IPS-18c (cell line): ENCODE results near the gene C4B.
"Not testable (repeated sequence)": the region's sequence is repeated elsewhere in the genome, so short reads cannot be mapped to it uniquely, and the experiment has no call there.

ENCODE experiments used
- H3K4me3 ChIP-seq: 2 replicates; pipeline ENCODE4 v1.7.0; 2013; ENCODE audit warnings: low read depth, mild to moderate bottlenecking, low read length, moderate library complexity; ENCODE audit not compliant: insufficient read depth
- H3K9me3 ChIP-seq: one replicate; pipeline ENCODE4 v1.6.1; 2013; ENCODE audit warnings: mild to moderate bottlenecking, low read length, moderate library complexity; ENCODE audit not compliant: control insufficient read depth, insufficient read depth

The C4B gene

DNA sequence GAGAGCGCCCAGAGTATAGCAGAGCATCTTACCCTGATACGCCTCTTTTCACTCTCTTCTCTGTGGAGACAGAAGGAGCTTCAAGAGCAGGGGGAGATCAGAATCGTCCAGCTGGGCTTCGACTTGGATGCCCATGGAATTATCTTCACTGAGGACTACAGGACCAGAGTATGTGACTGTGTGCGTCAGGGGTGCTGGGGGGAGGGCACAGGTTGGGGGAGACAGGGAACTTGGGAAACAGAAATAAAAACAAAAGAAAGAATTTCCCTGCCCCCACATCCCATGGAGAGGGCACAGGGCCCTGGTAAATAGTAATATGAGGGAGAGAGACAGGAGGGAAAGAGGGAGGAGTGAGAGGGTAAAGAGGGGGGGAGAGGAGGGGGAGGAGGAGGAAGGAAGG is 35.8 kb upstream of the C4B start:
- Histone ChIP-seq H3K9me3 (no peaks in the 10 kb centered on the region), H3K4me3 (no peak overlapping the region)

DNA sequence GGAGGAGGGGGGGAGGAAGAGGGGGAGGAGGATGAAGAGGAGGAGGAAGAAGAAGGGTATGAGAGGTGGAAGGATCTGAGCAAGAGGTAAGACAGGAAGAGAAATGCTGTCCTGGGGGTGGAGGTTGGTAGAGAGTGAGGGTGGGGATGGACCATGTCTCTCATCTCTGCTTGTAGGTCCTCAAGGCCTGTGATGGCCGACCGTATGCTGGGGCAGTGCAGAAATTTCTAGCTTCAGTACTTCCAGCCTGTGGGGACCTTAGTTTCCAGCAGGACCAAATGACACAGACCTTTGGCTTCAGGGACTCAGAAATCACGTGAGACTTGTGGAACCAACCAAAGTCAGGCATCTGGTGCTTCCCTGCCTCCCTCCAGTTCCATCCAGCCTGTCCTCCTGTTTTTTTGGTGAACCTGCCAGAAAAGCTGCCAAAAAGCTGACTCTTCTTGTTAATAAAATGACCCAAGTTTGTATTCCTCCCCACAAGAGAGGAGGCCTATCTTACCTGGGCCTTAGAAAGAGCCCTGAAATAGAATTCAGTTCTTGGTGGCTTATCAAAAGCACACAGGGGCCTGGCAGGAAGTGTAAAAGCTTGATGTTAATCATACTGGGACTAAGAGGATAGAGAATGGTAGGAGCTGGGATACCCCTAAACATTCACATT is 35.2 kb upstream of the C4B start:
- H3K4me3 ChIP-seq: no peak overlapping the region
- H3K9me3 ChIP-seq: no peaks in the 10 kb centered on the region

GRCh38 chr6:31980195-31980876 is 34.3 kb upstream of the C4B start:
- H3K4me3 ChIP-seq, H3K9me3 ChIP-seq: not testable (repeated sequence)

GRCh38 chr6:31980998-31981397 is 33.6 kb upstream of the C4B start:
- H3K4me3 ChIP-seq, H3K9me3 ChIP-seq: not testable (repeated sequence)

GRCh38 chr6:31981744-31982143 is 32.9 kb upstream of the C4B start, which contains the start of gene C4A:
Gene C4A, plus strand, starts transcription at chr6:31982057. Its CDS starts 51 bp downstream, at chr6:31982108.
- H3K9me3 ChIP-seq, H3K4me3 ChIP-seq: not testable (repeated sequence)

DNA sequence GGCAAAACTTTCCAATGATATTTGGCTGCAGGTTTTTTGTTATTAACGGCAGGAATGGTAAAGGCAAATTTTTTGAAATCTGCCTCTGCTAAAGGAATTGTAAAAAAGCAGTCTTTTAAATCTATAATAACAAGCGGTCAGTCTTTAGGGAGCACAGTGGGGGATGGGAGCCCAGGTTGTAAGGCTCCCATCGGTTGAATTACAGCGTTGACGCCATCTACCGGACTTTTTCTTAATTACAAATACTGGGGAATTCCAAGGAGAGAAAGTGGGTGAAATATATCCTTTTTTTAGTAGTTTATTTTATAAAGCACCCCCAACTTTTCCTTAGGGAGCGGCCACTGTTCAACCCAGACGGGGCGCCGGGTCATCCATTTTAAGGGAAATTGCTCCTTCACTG is 25.2 kb upstream of the C4B start:
- H3K9me3 ChIP-seq, H3K4me3 ChIP-seq: not testable (repeated sequence)

GRCh38 chr6:31994421-31994820 is 20.2 kb upstream of the C4B start:
- H3K4me3 ChIP-seq, H3K9me3 ChIP-seq: not testable (repeated sequence)

- H3K4me3 ChIP-seq, H3K9me3 ChIP-seq: not testable (repeated sequence)
Measured at GRCh38 chr6:31996385-31996784, 18.2 kb upstream of the C4B start.

- H3K9me3 ChIP-seq, H3K4me3 ChIP-seq: not testable (repeated sequence)
Measured at GRCh38 chr6:32002546-32003268, 11.9 kb upstream of the C4B start.

DNA sequence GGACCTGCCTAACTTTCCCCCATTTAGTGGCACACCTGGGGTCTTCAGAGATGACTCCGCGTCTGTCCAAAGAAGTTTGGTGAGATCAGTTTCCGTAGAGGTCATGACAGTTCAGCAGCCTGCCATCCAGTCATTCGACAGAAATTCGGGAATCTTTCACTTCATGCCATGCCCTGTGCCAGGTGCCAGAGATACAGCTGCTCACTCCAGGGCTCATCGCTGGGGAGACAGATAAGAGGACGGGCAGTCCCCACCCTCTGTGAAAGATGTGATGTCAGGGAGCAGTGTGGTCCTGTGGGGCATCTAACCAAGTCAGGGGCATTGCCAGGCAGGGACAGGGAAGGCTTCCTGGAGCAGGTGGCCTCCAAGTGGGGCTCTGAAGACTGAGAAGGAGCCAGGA is 11.3 kb upstream of the C4B start:
- not testable (repeated sequence) for H3K9me3 ChIP-seq, H3K4me3 ChIP-seq

DNA sequence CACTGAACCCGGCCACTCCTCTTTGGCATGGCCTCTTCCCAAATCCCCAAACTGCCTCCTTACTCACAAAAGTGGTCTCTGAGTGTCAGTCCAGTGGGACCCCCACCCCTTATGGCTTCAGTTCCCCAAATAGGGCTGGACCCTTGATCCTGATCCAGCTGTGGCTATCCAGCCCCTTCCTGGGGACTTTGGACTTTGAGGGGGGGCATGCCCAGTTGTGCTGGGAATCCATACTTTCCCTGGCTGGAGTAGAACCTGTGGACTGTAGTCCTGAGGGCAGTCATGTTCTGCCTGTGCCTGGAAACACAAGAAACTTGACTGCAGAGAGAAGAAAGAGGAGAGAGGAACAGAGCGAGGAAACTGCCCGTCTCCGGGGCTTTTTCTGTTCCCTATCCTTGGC is 10.2 kb upstream of the C4B start:
- not testable (repeated sequence) for H3K4me3 ChIP-seq, H3K9me3 ChIP-seq

DNA sequence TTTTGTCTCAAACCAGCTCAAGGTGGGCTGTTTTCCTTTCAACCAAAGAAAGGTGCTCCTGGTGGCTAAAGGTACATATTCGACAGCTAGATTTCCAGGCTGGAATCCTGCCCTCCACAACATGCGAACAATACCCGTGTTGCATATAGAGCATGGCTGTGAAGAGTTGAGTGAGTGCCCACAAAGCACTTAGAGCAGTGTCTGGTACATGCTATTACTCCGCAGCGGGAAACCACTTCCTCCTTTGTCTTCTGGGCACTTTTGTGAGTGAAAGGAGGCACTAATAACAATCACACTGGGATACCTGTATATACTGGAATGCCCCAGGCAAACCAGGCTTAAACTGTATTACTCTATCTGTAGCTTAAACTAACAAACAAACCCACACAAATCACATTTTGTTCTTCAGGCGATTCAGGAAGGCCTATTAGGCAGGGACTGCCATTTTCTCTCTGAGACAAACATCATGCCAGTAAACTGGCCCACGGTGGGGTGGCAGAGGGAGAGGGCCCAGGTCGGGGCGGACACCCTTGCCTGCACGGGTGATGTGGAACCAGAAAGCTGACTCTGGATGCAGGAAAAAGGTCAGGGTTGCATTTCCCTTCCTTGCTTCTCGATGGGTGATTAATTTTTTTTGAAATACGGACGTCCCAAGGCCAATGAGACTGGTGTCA is 9.6 kb upstream of the C4B start:
- H3K9me3 ChIP-seq: not testable (repeated sequence)

GRCh38 chr6:32005538-32005880 is 9.1 kb upstream of the C4B start:
- not testable (repeated sequence) for H3K4me3 ChIP-seq, H3K9me3 ChIP-seq

More for the DNA sequence above, 9.6 kb upstream of the C4B start:
- H3K4me3 ChIP-seq: not testable (repeated sequence)

GRCh38 chr6:32005991-32006529 is 8.5 kb upstream of the C4B start:
- not testable (repeated sequence) for H3K4me3 ChIP-seq, H3K9me3 ChIP-seq

DNA sequence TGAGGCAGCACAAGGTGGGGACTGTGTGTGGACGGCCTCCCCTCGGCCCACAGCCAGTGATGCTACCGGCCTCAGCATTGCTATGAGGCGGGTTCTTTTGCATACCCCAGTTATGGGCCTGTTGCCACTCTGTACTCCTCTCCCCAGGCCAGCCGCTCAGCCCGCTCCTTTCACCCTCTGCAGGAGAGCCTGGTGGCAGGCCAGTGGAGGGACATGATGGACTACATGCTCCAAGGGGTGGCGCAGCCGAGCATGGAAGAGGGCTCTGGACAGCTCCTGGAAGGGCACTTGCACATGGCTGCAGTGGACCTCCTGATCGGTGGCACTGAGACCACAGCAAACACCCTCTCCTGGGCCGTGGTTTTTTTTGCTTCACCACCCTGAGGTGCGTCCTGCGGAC is 7.5 kb upstream of the C4B start:
- H3K9me3 ChIP-seq, H3K4me3 ChIP-seq: not testable (repeated sequence)

DNA sequence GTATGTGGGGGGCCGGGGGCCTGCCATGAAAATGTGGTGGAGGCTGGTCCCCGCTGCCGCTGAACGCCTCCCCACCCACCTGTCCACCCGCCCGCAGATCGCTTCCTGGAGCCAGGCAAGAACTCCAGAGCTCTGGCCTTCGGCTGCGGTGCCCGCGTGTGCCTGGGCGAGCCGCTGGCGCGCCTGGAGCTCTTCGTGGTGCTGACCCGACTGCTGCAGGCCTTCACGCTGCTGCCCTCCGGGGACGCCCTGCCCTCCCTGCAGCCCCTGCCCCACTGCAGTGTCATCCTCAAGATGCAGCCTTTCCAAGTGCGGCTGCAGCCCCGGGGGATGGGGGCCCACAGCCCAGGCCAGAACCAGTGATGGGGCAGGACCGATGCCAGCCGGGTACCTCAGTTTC is 6.6 kb upstream of the C4B start:
- not testable (repeated sequence) for H3K4me3 ChIP-seq, H3K9me3 ChIP-seq

DNA sequence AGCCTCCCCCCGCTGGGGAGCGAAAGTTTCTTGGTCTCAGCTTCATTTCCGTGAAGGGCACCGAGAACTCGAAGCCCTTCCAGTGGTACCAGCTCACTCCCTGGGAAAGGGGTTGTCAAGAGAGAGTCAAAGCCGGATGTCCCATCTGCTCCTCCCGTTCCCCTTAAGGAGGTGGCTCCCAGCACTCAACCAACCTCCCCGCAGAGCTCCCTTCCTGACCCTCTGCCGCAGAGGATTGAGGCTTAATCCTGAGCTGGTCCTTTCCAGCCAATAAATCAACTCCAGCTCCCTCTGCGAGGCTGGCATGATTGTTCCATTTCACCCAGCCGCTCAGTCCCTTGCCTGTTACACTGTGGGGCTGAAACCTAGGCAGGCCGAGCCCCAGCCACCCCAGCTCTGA is 6.0 kb upstream of the C4B start:
- not testable (repeated sequence) for H3K9me3 ChIP-seq, H3K4me3 ChIP-seq

GRCh38 chr6:32009537-32009936 is 5.1 kb upstream of the C4B start:
- not testable (repeated sequence) for H3K9me3 ChIP-seq, H3K4me3 ChIP-seq
